Right lobe of liver (tissue), 4 donors: ENCODE measurements around the gene KIF5C.

Experiments
- POLR2A ChIP-seq: fragments of 450-650 bp; IDR thresholded peaks from one replicate; pipeline ENCODE4 v1.6.1; 2017; ENCODE audit warnings: antibody characterized with exemption, mild to moderate bottlenecking
- TF ChIP-seq, protein P1 (sequence below), 4 donors: fragments of 200-600 bp in 3 of 4; fragments of 450-650 bp in 1 of 4; IDR thresholded peaks; one replicate each; pipeline versions ENCODE4 v1.5.1 to v1.8.0; 2016 to 2022; ENCODE audit warnings: antibody characterized with exemption in 4 of 4, mild to moderate bottlenecking in 2 of 4
- donor health status: DM: no; HTN: no; CAD: no.
- donor health status: DM: no; HTN: no; CAD: no.
- donor health status: DM: no; HTN: yes; CAD: no.

DNA sequence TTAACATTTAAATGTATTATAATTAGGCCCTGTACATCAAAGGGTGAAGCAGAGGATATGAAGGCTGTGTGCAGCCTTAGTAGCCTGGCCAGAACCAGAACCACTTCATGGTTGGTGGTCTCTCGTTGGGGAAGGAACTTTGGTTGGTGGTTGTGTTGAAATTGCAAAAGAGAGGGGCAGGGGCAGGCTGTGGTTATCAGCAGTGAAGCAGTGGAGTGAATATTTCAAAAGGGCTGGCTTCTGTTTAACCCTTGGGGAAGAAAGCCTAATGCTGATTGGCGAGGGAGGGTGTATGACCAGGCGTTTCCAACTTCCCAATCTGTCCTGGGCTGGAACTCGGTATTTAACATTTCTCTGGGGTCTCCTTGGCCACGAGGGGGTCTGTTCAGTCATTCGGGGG, 112.3 kb downstream of the KIF5C start:
- TF ChIP-seq, protein P1, sequence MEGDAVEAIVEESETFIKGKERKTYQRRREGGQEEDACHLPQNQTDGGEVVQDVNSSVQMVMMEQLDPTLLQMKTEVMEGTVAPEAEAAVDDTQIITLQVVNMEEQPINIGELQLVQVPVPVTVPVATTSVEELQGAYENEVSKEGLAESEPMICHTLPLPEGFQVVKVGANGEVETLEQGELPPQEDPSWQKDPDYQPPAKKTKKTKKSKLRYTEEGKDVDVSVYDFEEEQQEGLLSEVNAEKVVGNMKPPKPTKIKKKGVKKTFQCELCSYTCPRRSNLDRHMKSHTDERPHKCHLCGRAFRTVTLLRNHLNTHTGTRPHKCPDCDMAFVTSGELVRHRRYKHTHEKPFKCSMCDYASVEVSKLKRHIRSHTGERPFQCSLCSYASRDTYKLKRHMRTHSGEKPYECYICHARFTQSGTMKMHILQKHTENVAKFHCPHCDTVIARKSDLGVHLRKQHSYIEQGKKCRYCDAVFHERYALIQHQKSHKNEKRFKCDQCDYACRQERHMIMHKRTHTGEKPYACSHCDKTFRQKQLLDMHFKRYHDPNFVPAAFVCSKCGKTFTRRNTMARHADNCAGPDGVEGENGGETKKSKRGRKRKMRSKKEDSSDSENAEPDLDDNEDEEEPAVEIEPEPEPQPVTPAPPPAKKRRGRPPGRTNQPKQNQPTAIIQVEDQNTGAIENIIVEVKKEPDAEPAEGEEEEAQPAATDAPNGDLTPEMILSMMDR (IDR thresholded peaks at IDR 0.05), result no peak
- TF ChIP-seq POLR2A, result no peak
